HCT116 (cell line): ENCODE measurements around the gene GSC2. TPM values are rescaled to one million over a fixed set of nuclear protein-coding genes. Genes with fewer than 3 reads are reported as not detected.

Experiments used
- ATAC-seq: fragments of 200-7000 bp; cut with Tn5 transposase; 2 replicates; pipeline ENCODE4 v1.9.1; 2020; ENCODE audit warnings: mild to moderate bottlenecking, moderate library complexity
- BruUV-seq: library from RNA; stranded (reverse); fragments of 400-500 nt; replicated peaks from 2 replicates; lab custom pipeline; 2021; lab: Mats Ljungman, UMichigan
- CTCF ChIA-PET: fragments of 300-600 bp; sonication (Branson Sonifier 250); formaldehyde crosslinking; loops from one replicate; lab custom pipeline; 2021; ENCODE audit warnings: antibody characterized with exemption; lab: Charles Lee
- POLR2A ChIA-PET: fragments of 300-600, 350-600 bp; sonication (Branson Sonifier 250); formaldehyde crosslinking; loops from one replicate; lab custom pipeline; 2021; ENCODE audit warnings: antibody characterized with exemption; lab: Charles Lee
- RAD21 ChIA-PET, 2 experiments: fragments of 300-600 bp; sonication (Branson Sonifier 250); formaldehyde crosslinking; loops; one replicate each; lab custom pipeline; 2023; ENCODE audit warnings: low total read pairs in 2 of 2; ENCODE audit not compliant: uncharacterized antibody in 2 of 2, unreplicated experiment in 2 of 2, low non-redundant PET in 1 of 2; lab: Charles Lee
- DNase-seq: peaks from one replicate; pipeline ENCODE4 v3.0.0-alpha.2; 2010; ENCODE audit warnings: low read depth, low spot score
- H2AFZ ChIP-seq: fragments of 200-600 bp; shearing (Covaris generic), sonication (generic); 2 replicates; pipeline ENCODE4 v1.6.1; 2017; ENCODE audit warnings: low read depth, mixed run types, mixed read lengths, antibody characterized with exemption, low read length; ENCODE audit not compliant: poor library complexity, severe bottlenecking
- H3K27ac ChIP-seq: 2 replicates; pipeline ENCODE4 v1.5.1; 2012; ENCODE audit warnings: low read depth, low read length
- H3K27me3 ChIP-seq: fragments of 200-600 bp; sonication (generic); 2 replicates; pipeline ENCODE4 v1.6.1; 2016; ENCODE audit warnings: mixed run types, low read length, mixed read lengths; ENCODE audit not compliant: insufficient read depth
- H3K36me3 ChIP-seq, 2 experiments: fragments of 200-500 bp in 1 of 2; fragments of 200-600 bp in 1 of 2; sonication (Bioruptor generic) in 1 of 2; sonication (generic) in 1 of 2; 2 replicates each; pipeline versions ENCODE4 v1.5.1 to v1.6.1; 2014 to 2016; ENCODE audit warnings: low read length in 2 of 2, inconsistent platforms in 1 of 2, mixed read lengths in 1 of 2, mixed run types in 1 of 2; ENCODE audit not compliant: insufficient read depth in 2 of 2, control insufficient read depth in 1 of 2
- H3K4me1 ChIP-seq, 2 experiments: fragments of 200-600 bp in 1 of 2; sonication (generic) in 1 of 2; 2 replicates each; pipeline versions ENCODE4 v1.5.1 to v1.6.1; 2012 to 2017; ENCODE audit warnings: low read length in 2 of 2, inconsistent platforms in 1 of 2, mild to moderate bottlenecking in 1 of 2, mixed read lengths in 1 of 2, mixed run types in 1 of 2, moderate library complexity in 1 of 2; ENCODE audit not compliant: insufficient read depth in 2 of 2, control insufficient read depth in 1 of 2
- H3K4me2 ChIP-seq: fragments of 200-600 bp; sonication (generic); 2 replicates; pipeline ENCODE4 v1.6.1; 2017; ENCODE audit warnings: mixed run types, low read length, mixed read lengths
- H3K4me3 ChIP-seq, 2 experiments: fragments of 200-600 bp in 1 of 2; sonication (generic) in 1 of 2; replicated peaks in 1 of 2; 2 replicates each; pipeline ENCODE4 v1.5.1; 2011 to 2016; ENCODE audit warnings: low read length in 2 of 2, control low read depth in 1 of 2, low read depth in 1 of 2, mild to moderate bottlenecking in 1 of 2, mixed read lengths in 1 of 2, mixed run types in 1 of 2
- H3K79me2 ChIP-seq: fragments of 200-600 bp; sonication (generic); 2 replicates; pipeline ENCODE4 v1.6.1; 2017; ENCODE audit warnings: mild to moderate bottlenecking, mixed run types, low read length, moderate library complexity, mixed read lengths; ENCODE audit not compliant: insufficient read depth
- H3K9ac ChIP-seq: fragments of 200-600 bp; sonication (generic); 2 replicates; pipeline ENCODE4 v1.6.1; 2016; ENCODE audit warnings: low read length, mixed read lengths
- H3K9me2 ChIP-seq: fragments of 200-600 bp; sonication (generic), shearing (Covaris generic); 2 replicates; pipeline ENCODE4 v1.6.1; 2017; ENCODE audit warnings: mixed run types, mild to moderate bottlenecking, moderate library complexity; ENCODE audit not compliant: insufficient read depth
- H3K9me3 ChIP-seq, 2 experiments: fragments of 200-500 bp in 1 of 2; fragments of 200-600 bp in 1 of 2; sonication (Bioruptor generic) in 1 of 2; sonication (generic) in 1 of 2; 2 replicates each; pipeline ENCODE4 v1.6.1; 2014 to 2017; ENCODE audit warnings: low read length in 2 of 2, mixed read lengths in 2 of 2, inconsistent platforms in 1 of 2, low read depth in 1 of 2, mild to moderate bottlenecking in 1 of 2, mixed run types in 1 of 2, moderate library complexity in 1 of 2; ENCODE audit not compliant: control insufficient read depth in 1 of 2, insufficient read depth in 1 of 2
- H4K20me1 ChIP-seq: fragments of 200-600 bp; sonication (generic), shearing (Covaris generic); 2 replicates; pipeline ENCODE4 v1.6.1; 2017; ENCODE audit warnings: mixed run types, mild to moderate bottlenecking, moderate library complexity; ENCODE audit not compliant: insufficient read depth
- CBX3 ChIP-seq: IDR thresholded peaks from 2 replicates; pipeline ENCODE4 v1.6.1; 2012; ENCODE audit warnings: low read depth
- CEBPB ChIP-seq: IDR thresholded peaks from 2 replicates; pipeline ENCODE4 v1.6.1; 2012; ENCODE audit warnings: low read depth
- EGR1 ChIP-seq: IDR thresholded peaks from 2 replicates; pipeline ENCODE4 v1.6.1; 2012; ENCODE audit warnings: low read depth
- ELF1 ChIP-seq: IDR thresholded peaks from 2 replicates; pipeline ENCODE4 v1.6.1; 2012; ENCODE audit warnings: low read depth, borderline replicate concordance
- EZH2 ChIP-seq: fragments of 200-600 bp; sonication (generic); IDR thresholded peaks from 2 replicates; pipeline ENCODE4 v1.6.1; 2017; ENCODE audit warnings: antibody characterized with exemption, mixed run types
- EZH2phosphoT487 ChIP-seq: fragments of 200-600 bp; IDR thresholded peaks from 2 replicates; pipeline ENCODE4 v1.6.1; 2018; ENCODE audit warnings: antibody characterized with exemption, borderline replicate concordance
- JUND ChIP-seq: IDR thresholded peaks from 2 replicates; pipeline ENCODE4 v1.6.1; 2012
- POLR2A ChIP-seq: IDR thresholded peaks from 2 replicates; pipeline ENCODE4 v1.7.0; 2011; ENCODE audit warnings: borderline replicate concordance; ENCODE audit not compliant: insufficient read depth, insufficient read length; ENCODE audit errors: extremely low read depth
- POLR2AphosphoS5 ChIP-seq: IDR thresholded peaks from 2 replicates; pipeline ENCODE4 v1.6.1; 2011; ENCODE audit warnings: mild to moderate bottlenecking, low read depth, low read length, moderate library complexity
- SRF ChIP-seq: IDR thresholded peaks from 2 replicates; pipeline ENCODE4 v1.6.1; 2012; ENCODE audit warnings: low read depth
- TCF7L2 ChIP-seq: IDR thresholded peaks from 2 replicates; pipeline ENCODE4 v1.7.0; 2011; ENCODE audit warnings: borderline replicate concordance, inconsistent platforms; ENCODE audit not compliant: insufficient read depth, insufficient read length; ENCODE audit errors: extremely low read depth
- YY1 ChIP-seq: IDR thresholded peaks from 2 replicates; pipeline ENCODE4 v1.6.1; 2011; ENCODE audit warnings: low read length, low read depth, moderate library complexity, mild to moderate bottlenecking; ENCODE audit not compliant: insufficient replicate concordance; ENCODE audit errors: extremely low read depth
- ZFX ChIP-seq: fragments of 450-650 bp; IDR thresholded peaks from 2 replicates; pipeline ENCODE4 v1.6.1; 2017
- intact Hi-C: fragments of 100-400 bp; cut with micrococcal nuclease; formaldehyde crosslinking; loops from 2 replicates; pipeline ENCODE4 v1.10.0; 2022
- total RNA-seq: library from RNA; stranded (reverse); gene quantifications from one replicate; pipeline ENCODE4 v1.2.1, GENCODE V29; 2021; ENCODE audit not compliant: unreplicated experiment
- TF ChIP-seq, protein P1 (sequence below): IDR thresholded peaks from 2 replicates; pipeline ENCODE4 v1.6.1; 2012; ENCODE audit warnings: low read depth
- TF ChIP-seq, protein P2 (sequence below): IDR thresholded peaks from 2 replicates; pipeline ENCODE4 v1.6.1; 2012
- TF ChIP-seq, protein P3 (sequence below), 3 experiments: fragments of 200-600 bp in 1 of 3; sonication (generic) in 1 of 3; IDR thresholded peaks in 2 of 3; conservative IDR thresholded peaks in 1 of 3; 2 replicates each; pipeline ENCODE4 v1.5.1; 2012 to 2017; ENCODE audit warnings: low read depth in 2 of 3, low read length in 2 of 3, antibody characterized with exemption in 1 of 3, borderline replicate concordance in 1 of 3, control low read depth in 1 of 3, mild to moderate bottlenecking in 1 of 3, mixed read lengths in 1 of 3, mixed run types in 1 of 3, moderate library complexity in 1 of 3; ENCODE audit not compliant: insufficient read depth in 1 of 3

Gene GSC2
- total RNA-seq, 1 experiment from 2014 or later = not detected

DNA sequence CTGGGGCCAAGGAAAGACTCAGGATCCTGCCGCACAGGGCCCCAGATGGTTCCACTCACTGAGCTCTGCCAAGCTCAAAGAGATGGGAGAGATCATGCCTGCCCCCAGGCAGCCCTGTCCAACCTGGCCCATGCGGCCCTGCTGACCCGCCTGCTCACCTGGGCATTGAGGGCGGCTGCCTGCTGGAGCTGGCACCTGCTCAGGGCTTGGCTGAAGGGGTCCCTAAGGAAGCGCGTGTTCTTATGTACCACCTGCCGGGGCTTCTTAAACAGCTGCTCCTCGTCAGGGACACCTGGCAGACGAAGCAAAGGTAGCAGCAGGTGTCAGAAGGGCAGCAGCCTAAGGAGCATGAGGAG, 11.1 kb downstream of the GSC2 start:
- Histone ChIP-seq H3K9me3 (no peaks in the 10 kb centered on the region), H3K27ac (no peak overlapping the region), H3K27me3 (no peaks in the 10 kb centered on the region), H3K9me2 (no peaks in the 10 kb centered on the region), H3K4me1 (peaks cover 3 to 8% of the 10 kb centered on the region in 2 experiments), H3K4me3 (no peak overlapping the region), H3K79me2 (peaks cover 17% of the 10 kb centered on the region), H4K20me1 (no peaks in the 10 kb centered on the region), H3K36me3 (peaks cover 35 to 41% of the 10 kb centered on the region in 2 experiments; a peak in 3 of 4 replicates), H3K9ac (no peak overlapping the region), H2AFZ (no peak overlapping the region), H3K4me2 (no peak overlapping the region)
- no peak for DNase-seq
- no TSS peak for BruUV-seq
- ATAC-seq = no peak
- ChIA-PET CTCF (no interaction called here), RAD21 (interaction anchor here in 1 of 2 experiments (0.5 kb wide), 1 partner anchor 155 kb away, joined by 4 read pairs; no protein-coding TSS in a partner anchor), POLR2A (no interaction called here)
- TF ChIP-seq EZH2phosphoT487 = no peak
- TF ChIP-seq, protein P1, sequence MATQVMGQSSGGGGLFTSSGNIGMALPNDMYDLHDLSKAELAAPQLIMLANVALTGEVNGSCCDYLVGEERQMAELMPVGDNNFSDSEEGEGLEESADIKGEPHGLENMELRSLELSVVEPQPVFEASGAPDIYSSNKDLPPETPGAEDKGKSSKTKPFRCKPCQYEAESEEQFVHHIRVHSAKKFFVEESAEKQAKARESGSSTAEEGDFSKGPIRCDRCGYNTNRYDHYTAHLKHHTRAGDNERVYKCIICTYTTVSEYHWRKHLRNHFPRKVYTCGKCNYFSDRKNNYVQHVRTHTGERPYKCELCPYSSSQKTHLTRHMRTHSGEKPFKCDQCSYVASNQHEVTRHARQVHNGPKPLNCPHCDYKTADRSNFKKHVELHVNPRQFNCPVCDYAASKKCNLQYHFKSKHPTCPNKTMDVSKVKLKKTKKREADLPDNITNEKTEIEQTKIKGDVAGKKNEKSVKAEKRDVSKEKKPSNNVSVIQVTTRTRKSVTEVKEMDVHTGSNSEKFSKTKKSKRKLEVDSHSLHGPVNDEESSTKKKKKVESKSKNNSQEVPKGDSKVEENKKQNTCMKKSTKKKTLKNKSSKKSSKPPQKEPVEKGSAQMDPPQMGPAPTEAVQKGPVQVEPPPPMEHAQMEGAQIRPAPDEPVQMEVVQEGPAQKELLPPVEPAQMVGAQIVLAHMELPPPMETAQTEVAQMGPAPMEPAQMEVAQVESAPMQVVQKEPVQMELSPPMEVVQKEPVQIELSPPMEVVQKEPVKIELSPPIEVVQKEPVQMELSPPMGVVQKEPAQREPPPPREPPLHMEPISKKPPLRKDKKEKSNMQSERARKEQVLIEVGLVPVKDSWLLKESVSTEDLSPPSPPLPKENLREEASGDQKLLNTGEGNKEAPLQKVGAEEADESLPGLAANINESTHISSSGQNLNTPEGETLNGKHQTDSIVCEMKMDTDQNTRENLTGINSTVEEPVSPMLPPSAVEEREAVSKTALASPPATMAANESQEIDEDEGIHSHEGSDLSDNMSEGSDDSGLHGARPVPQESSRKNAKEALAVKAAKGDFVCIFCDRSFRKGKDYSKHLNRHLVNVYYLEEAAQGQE = no peak
- TF ChIP-seq POLR2AphosphoS5 = no peak
- no peak for TF ChIP-seq JUND
- TF ChIP-seq EZH2 = no peak
- TF ChIP-seq ZFX = no peak
- TF ChIP-seq TCF7L2 = no peak
- TF ChIP-seq, protein P2, sequence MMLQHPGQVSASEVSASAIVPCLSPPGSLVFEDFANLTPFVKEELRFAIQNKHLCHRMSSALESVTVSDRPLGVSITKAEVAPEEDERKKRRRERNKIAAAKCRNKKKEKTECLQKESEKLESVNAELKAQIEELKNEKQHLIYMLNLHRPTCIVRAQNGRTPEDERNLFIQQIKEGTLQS = no peak
- TF ChIP-seq SRF = no peak
- TF ChIP-seq ELF1 = no peak
- no peak for TF ChIP-seq EGR1
- no peak for TF ChIP-seq POLR2A
- TF ChIP-seq, protein P3, sequence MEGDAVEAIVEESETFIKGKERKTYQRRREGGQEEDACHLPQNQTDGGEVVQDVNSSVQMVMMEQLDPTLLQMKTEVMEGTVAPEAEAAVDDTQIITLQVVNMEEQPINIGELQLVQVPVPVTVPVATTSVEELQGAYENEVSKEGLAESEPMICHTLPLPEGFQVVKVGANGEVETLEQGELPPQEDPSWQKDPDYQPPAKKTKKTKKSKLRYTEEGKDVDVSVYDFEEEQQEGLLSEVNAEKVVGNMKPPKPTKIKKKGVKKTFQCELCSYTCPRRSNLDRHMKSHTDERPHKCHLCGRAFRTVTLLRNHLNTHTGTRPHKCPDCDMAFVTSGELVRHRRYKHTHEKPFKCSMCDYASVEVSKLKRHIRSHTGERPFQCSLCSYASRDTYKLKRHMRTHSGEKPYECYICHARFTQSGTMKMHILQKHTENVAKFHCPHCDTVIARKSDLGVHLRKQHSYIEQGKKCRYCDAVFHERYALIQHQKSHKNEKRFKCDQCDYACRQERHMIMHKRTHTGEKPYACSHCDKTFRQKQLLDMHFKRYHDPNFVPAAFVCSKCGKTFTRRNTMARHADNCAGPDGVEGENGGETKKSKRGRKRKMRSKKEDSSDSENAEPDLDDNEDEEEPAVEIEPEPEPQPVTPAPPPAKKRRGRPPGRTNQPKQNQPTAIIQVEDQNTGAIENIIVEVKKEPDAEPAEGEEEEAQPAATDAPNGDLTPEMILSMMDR (IDR thresholded peaks at IDR 0.05 in 2 of 3, conservative IDR thresholded peaks at IDR 0.05 in 1 of 3; ENCODE audit: borderline replicate concordance in 1 of 3, insufficient read depth in 1 of 3, low read depth in 2 of 3, low read length in 2 of 3) = no peak
- no peak for TF ChIP-seq CBX3
- TF ChIP-seq CEBPB = no peak
- TF ChIP-seq YY1 = no peak
- intact Hi-C loops = no loop called here
